CD4-positive, alpha-beta T cell treated with Interleukin-12 subunit alpha and Interleukin-12 subunit beta, for 1 hour (primary cell): ENCODE data around the gene APBA2.
A peak's percentile ranks its signal among the peaks of the same experiment; 100 is the strongest.

ENCODE experiments used
- DNase-seq: peaks from one replicate; pipeline ENCODE4 v3.0.0-alpha.2; 2020

Gene APBA2

DNA sequence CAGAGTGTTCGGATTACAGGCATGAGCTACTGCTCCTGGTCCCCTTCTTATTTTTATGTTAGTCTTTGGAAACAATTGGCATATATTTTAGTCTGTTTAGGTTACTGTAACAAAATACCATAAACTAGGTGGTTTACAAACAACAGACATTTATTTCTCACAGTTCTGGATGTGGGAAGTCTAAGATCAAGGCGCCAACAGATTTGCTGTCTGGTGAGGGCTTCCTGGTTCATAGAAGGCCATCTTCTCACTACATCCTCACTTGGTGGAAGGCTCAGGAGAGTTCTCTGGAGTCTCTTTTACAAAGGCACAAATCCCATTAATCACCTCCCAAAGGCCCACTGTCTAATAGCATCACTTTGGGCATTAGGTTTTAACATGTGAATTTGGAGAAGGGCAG is 101.0 kb downstream of the APBA2 start:
- no peak for DNase-seq

DNA sequence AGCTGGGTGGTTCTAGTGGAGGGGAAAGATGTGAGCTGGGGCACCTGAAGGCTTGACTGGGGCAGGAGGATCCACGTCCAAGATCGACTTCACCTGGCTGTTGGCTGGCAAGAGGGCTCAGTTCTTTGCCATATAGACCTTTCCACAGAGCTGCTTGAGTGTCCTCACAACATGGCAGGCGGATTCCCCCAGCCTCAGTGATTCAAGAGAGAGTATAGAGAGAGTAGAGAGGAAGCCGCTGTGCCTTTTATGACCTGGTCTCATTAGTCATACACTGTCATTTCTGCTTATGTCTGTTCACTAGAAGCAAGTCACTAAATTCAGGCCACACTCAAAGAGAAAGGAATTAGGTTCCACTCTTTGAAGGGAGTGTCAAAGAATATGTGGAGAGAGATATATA is 101.6 kb downstream of the APBA2 start:
- DNase-seq = no peak

DNA sequence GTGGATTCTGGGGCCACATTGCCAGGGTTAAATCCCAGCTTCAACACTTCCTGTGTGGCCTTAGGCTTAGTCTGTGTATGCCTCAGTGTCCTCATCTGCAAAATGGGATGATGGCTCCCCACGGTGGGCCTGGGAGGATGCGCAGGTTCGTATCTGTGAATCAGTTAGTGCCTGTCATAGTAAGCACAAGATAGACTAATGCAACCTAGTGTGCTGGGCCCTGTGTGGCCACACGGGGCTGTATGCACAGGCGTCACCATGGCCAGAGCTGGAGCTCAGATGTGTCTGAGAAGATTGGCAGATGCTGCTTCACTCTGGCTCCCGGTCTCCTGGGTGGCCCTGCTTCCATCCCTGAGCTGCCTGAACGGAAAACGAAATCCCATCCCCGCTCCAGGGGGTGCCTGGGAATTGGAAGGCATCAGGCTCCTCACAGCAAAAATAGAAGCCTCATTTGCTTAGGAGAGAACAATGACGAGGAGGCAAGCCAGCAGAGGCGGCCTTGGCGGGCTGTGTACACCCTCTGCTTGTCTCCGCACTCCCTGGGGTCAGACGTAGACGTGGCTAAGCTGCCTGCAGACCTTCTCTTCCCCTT is 103.6 kb downstream of the APBA2 start:
- no peak for DNase-seq

DNA sequence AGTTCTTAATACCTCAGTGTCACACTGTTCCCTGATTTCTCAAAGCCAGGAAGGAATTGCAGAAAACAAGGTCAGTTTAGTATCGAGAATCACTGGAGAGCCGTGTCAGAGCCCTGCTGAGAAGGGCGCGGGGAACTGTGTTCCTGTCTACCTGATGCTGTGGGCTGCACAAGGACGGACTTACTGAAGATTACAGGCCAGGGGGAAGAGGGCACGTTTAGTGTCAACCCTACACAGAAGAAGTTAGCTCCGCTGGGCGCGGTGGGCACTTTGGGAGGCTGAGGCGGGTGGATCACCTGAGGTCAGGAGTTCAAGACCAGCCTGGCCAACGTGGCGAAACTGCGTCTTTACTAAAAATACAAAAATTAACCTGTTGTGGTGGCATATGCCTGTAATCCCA is 104.1 kb downstream of the APBA2 start:
- DNase-seq = no peak

DNA sequence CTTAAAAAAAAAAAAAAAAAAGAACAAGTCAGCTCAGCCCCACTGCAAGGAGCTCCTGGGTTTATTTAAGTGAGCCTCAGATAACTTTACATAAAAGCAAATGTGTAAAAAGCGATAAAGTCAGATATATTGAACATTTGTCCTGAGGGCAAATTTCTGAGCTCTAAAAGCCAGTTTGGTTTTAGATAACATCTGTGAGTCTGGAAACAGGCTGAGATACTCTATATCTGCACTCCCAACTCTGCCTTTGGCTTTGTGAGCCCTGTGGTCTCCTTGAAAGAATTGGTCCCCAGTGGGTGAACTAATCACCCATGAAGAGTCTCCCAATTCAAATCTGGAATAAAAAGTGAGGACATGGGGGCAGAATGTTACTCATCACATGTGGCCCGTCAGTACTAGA is 104.6 kb downstream of the APBA2 start:
- DNase-seq = no peak

DNA sequence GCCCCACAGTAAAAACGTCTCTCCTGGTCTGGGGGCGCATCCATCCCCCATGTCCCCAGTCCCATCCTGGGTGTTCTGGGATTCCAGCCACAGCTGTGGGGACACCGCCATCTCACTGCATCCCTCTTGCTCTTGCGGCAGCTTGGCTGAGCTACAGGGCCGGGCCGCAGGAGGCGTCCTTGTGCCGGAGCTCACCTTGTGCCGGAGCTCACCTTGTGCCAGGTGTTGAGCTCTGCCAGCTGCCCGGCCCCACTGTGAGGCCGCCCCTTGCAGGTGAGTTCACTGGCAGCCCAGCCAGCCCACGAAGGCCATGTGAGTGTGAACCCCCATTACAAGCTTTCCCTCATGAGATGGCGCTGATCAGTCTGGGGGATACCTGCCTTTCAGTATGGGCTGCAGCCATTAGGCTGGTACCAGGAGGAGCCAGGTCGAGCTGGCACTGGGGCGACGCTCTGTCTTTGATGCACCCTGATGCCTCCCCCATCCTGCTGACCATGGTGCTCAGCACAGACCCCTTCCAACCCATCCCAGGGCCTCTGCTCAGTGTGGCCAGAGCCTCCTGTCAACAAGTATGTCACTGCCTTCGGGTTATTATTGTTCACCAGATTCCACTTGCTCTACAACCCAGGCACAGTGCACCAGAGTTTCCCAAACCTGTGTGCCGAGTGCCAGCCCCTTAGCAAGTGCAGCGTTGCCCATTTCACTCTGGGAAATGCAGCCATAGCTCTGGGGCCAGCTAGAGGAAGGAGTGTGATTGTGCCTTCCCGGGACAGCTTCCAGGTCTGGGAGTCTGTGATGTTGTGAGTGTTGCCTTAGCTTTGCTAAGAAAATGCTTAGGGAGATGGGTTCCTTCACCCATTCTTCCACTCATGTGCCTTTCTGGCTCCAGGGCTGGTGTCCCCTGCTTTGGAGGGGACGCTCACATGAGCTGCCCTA is 105.7 kb downstream of the APBA2 start:
- no peak for DNase-seq

DNA sequence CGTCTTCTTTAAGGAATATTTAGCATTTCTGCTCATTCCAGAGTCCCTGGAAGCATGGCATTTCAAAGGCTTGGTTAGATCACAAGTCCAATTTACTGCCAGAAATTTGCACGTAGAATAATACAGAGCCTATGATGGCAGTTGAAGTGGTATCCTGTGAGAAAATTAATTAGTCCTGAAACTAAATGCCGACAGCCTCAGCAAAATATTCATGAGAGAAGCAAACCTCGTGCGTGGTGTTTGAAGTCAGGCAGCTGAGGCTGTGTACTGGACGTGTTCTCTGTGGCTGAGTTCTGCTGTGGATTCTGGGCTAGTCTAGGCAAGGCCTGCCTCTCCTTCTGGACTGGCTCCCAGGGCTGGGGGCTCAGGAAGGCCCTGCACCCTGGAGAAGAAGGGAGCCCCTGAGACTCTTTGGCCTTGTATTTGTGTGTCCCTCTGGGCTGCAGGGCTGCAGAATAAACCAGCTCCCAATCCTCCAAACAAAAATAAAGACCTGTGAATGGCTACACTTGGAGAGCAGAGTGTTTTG is 106.6 kb downstream of the APBA2 start:
- DNase-seq = no peak

DNA sequence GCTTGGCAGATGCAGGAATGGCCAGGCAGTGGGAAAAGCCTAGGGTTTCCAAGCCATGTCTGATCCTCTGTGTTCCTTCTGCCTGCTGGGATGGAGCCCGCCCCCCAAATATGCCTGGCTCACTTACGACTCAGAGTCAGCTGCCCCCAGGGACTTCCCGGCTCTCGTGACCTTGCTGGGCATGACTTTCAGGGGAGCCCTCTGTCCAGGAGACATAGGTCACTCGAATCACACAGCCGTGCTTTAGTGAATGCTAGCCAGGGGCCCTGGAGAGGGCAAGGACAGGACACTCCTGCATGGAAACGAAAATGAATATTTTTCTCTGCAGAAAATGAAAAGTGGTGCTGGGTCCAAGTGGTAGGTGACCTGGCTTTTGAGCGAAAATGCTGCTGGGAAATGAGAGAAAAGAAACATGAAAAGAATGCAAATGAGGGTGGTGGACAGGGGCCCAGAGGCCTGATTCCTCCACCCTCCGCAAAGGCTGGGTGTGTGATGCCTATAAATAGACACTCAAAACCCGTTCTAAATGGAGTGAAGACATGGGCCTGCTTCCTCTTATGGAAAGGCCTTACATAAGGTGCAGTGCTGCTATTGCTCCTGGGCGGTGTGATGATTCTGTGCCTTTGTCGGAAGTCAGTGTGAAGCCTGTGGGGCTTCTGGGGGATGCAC is 107.4 kb downstream of the APBA2 start:
- DNase-seq = no peak

DNA sequence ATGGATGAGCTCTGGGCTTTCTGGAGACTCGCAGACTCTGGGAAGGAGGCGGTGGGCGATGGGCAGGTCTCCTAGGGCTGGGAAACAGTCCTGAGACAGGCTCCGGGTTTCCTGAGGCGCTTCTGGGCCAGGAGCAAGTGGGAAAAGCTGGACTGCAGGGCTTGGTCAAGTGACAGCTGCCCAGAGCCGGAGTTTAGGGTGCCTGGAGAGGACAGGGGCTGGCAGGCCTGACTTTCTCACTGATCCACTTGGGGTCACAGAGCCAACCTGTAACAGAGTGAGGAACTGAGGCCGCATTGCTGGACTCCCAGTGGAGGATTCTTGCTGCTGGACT is 107.9 kb downstream of the APBA2 start:
- DNase-seq = no peak

DNA sequence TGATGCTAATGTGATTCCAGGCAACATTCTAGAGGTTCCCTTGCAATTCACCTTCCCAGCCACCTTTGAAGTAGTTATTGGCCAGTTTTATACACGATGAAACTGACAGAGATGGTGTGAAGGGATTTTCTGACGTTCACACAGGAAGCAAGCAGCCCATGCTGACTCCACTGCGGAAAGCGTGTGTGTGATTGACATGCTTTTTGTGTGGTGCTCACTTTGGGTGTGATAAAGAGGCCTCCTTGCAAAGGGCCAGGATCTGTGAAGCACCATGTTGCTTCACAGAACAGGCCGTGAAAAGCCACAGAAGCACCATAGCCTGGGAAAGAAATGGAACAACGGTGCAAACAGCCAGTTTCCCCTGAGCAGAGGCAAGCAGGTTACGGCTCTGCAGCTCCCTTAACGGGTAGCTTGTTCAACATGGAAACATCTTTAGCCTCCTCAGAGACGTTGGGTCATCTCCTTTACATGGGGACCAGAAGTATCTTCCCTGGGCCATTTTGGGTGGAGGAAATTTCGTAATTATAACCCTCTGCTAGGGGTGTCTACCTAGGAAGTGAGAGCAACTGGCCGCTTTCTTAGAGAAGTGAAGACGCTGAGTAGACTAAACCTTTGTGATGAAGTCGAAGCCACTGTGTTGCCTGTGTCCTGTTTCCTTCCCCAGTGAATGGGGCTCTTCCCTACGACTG is 108.5 kb downstream of the APBA2 start:
- DNase-seq = peak; percentile 20

DNA sequence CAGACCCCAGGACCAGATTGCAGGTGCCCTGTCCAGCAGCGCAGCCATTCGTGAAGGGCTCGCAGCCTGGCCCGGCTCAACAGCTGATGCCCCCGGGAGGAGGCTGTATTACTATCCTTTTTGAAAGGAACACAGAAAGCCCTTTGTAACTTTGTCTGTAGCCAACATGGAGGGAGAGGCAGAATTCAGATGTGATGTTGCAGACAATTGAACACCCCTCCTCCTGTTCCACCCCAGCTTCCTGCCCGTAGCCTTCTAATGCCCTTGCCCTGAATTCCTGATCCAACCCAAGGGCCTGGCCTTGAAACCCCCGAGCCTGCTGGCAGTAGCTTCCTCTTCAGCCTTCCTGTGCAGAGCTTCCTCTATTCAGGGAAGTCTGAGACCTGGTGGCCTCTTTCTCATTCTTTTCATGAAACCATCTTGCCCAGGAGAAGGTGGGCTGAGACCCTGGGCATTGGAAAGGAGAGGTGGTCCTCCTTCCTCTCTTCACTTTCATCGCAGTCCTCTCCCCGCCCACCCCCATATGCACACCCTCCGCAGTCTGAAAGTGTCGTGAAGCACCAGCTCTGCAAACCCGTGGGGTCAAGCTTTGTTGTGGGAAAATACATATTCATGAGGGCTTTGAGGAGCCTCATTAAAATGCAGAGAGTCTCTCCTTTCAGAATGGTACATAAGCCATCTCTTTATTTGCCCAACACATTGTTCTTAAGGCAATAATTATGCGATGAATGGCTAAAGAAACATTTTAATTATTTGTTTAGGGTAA is 109.2 kb downstream of the APBA2 start:
- no peak for DNase-seq

DNA sequence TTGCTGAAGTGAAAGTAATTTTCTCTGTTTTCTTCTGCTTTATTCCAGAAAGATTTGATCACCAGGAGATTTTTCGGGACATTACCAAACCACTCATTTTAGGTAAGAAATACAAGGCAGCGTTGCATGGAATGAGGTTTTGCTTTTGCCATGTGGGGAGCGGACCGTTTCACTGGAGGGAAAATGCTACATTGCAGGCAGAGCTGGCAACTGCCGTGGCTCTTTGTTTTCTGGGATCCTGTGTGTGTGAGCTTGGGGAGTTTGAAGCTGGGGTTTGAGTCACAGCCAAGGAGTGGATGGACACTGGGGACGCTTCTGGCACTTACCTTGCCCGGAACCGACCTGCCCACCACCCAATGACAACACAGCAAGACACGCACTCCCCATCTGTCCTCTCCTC is 109.9 kb downstream of the APBA2 start:
- DNase-seq = no peak

DNA sequence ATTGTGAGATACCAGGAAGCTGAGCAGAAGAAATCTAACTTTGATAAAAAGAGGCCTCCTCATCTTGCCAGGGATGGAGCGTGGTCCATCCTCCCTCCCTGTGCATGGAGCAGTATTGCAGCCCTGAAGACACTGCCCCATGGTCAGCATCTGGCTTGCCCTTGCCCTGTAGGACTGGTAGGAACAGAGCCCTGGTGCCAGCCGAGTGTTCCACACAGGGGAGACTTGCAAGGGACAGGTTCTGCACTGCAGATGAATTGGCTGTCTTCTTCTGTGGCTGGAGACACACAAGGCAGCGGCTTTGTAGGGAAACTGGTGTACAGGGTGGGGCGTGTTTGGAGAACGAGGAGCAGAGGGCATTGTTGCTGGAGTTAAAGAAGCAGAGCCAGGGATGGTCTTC is 110.5 kb downstream of the APBA2 start:
- no peak for DNase-seq

DNA sequence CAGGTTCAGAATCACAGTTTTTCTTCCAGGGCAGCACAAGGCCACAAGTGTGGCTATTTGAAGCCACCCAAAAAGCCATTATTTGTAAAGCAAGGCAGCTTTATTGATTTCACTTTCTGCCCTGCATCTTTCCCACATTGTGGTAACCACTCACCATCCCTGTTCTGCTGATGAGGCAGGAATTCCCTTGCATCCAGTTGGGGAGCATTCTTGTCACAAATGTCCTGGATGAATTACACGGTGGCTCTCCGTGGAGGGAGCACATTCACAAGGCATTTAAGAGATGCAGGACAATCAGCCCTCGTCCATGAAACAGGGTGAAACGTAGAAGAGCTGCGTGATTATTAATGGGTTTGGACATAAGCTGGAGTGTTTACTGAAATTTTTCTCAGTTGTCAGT is 111.2 kb downstream of the APBA2 start:
- no peak for DNase-seq

DNA sequence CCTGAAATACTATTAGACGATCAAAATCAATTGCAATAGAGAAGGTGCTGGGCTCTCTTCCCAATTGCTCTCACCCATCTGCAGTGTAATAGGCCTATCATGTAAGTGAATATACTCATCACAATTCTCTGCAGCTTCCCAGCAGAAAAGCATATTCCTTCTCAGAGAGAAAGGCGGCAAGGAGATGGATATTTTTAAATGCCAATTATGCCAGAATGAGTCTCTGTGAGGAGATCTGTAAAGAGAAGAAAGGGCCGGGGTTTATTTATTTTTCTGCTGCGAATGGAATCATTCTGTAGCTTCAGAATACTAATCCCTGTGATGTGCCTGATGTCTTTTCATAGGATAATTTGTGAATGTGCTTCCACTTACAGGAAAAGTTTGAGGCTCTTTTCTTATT is 112.0 kb downstream of the APBA2 start:
- DNase-seq = no peak

DNA sequence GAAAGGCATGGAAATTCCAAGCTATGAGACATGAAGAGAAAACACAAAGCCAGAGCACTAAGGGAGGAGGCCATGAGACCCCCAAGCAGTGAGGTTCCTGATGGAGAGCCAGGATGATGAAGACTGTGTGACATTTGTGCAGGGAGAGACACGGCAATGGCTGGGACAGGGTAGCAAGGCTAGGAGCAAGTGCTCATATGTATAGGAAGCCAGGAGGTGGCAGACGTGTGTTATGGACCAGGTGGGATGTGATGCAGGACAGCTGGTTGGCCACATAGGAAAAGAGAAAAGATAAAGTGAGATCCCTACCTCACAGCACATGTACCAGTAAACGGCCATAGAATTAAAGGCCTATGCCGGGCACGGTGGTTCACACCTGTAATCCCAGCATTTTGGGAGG is 112.7 kb downstream of the APBA2 start:
- no peak for DNase-seq

DNA sequence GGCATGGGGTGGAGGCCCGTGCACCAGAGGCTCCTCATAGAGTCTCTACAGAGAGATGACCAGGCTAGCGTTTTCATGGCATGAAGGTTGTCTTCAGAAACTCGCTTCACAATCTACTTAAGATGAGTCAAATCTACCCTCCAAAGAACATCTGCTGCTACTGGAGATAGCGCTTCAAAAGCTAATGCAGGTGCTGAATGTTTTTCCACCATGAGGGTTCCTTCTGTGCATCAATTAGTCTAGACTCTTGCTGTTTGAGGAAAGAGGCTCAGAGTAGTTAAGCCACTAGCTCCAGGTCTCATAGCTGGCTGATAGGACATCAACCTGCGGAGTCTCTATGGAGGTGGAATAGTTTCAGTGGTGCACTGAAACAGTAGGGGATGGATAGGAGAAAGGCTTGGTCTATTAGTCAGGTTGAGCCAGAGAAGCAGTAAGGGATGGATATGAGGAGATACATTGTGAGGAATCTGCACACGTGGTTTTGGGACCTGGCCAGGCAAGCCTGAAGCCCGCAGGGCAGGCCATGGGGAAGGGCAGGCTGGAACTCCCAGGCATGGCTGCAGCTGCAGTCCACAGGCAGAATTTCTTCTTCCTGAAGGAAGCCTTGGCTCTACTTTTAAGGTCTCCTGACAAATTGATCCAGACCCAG is 117.5 kb downstream of the APBA2 start:
- no peak for DNase-seq

DNA sequence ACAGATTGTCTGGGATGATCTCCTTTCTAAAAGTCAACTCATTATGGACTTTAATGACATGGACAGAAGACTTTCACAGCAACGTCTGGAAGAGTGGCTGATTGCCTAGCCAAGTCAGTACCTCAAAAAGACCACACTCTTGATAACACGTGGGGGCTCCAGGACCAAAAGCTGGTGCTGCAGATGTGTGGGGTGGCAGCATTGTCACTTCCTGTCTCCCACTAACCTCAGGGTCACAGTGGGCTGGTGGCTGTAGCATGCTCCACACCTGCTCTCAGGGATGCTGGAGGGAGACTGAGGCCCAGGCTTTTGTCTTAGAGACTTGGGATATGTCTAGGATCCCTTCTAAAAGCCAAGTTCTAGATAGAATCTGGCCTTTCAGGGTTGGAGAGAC is 118.1 kb downstream of the APBA2 start:
- DNase-seq = no peak

DNA sequence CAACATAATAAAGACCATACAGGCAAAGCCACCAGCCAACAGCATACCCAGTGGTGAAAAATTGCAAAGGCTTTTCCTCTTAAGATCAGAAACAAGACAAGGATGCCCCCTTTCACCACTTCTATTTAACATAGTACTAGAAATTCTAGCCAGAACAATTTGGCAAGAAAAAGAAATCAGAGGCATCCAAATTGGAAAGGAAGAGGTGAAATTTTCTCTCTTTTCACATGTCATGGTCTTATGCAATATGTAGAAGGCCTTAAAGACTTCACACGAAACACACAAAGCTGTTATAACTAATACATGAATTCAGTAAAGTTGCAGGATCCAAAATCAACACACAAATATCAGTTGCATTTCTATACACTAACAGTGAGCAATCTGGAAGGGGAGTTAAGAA is 120.2 kb downstream of the APBA2 start:
- DNase-seq = no peak

DNA sequence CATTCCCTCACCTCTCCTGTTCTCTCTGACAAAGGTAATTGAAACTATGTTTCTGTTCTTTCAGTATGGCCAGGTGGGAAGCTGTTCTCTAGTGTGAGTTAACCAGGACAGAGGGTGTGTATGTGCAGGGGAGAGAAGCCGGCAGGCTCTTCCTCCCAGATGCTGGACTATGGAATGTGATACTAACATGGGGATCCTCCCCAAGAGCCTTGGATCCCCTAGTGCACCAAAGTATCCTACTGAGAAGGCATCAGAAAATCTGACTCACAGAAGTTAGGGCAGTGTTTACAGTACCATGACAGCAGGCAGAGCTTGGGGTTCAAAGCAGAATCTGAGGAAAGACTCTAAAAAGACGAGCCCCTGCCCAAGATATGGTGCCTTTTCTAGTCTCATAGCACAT is 123.1 kb downstream of the APBA2 start:
- DNase-seq = no peak

DNA sequence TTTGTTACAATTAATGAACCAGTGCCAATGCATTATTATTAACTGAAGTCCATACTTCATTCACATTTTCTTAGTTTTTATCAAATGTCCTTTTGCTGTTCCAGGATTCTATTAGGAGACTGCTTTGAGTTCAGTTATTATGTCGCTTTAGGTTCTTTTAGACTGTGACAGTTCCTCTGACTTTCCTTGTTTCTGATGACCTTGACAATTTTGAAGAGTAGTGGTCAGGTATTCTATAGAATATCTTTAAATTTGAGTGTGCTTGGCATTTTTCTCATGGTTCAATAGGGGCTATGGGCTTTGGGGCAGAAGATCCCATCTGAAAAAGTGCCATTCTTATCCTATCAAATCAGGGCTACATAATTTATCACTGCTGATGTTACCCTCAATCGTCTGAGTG is 126.3 kb downstream of the APBA2 start:
- DNase-seq = no peak

DNA sequence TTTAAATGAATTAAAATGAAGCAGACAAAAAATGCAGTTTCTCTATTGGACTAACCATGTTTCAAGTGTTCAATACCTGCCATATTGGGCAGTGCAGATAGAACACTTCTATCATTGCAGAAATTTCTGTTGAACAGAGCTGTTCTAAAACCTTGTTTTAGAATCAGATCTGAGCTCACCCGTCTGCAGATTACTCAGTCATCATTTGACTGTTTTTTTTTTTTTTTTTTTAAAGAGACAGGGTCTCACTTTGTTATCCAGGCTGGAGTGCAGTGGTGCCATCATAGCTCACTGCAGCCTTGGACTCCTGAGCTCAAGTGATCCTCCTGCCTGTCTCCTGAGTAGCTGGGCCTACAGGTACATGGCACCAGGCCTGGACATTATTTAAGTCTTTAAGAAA is 128.7 kb downstream of the APBA2 start:
- DNase-seq = no peak
